SK-N-SH treated with all-trans-retinoic acid at 6 μM for 48 hours (cell line): Measurements from ENCODE around the gene SH3PXD2B.

Source experiments
- ATAC-seq: fragments of 200-7000 bp; cut with Tn5 transposase; 3 replicates; pipeline ENCODE4 v1.9.1; 2020; ENCODE audit warnings: mild to moderate bottlenecking, moderate library complexity
- ARNTL ChIP-seq: fragments of 450-650 bp; formaldehyde crosslinking; IDR thresholded peaks from 2 replicates; pipeline ENCODE4 v1.5.0; 2020; ENCODE audit warnings: low read depth, mild to moderate bottlenecking, moderate library complexity, borderline replicate concordance
- BACH2 ChIP-seq: fragments of 250-450 bp; sonication (Bioruptor Pico); IDR thresholded peaks from 2 replicates; pipeline ENCODE4 v1.9.0; 2021; ENCODE audit warnings: mild to moderate bottlenecking, borderline replicate concordance
- CREB5 ChIP-seq: fragments of 250-450 bp; sonication (Bioruptor Pico); IDR thresholded peaks from 2 replicates; pipeline ENCODE4 v1.5.1; 2020; ENCODE audit warnings: low read depth, mild to moderate bottlenecking, moderate library complexity
- CSDC2 ChIP-seq: fragments of 250-450 bp; sonication (Bioruptor Pico); IDR thresholded peaks from 2 replicates; pipeline ENCODE4 v1.5.0; 2020; ENCODE audit warnings: mild to moderate bottlenecking, moderate library complexity
- CSRNP3 ChIP-seq: fragments of 250-450 bp; sonication (Bioruptor Pico); IDR thresholded peaks from 2 replicates; pipeline ENCODE4 v1.5.1; 2021; ENCODE audit warnings: mild to moderate bottlenecking, moderate library complexity
- GLIS3 ChIP-seq: fragments of 250-450 bp; sonication (Bioruptor Pico); IDR thresholded peaks from 2 replicates; pipeline ENCODE4 v1.5.0; 2020; ENCODE audit warnings: mild to moderate bottlenecking, moderate library complexity
- OSR1 ChIP-seq: fragments of 250-450 bp; sonication (Bioruptor Pico); IDR thresholded peaks from 2 replicates; pipeline ENCODE4 v1.8.0; 2022; ENCODE audit warnings: moderate library complexity, mild to moderate bottlenecking, inconsistent platforms
- PATZ1 ChIP-seq: fragments of 250-450 bp; sonication (Bioruptor Pico); IDR thresholded peaks from 2 replicates; pipeline ENCODE4 v1.8.0; 2020; ENCODE audit warnings: mild to moderate bottlenecking, moderate library complexity, borderline replicate concordance
- PPARA ChIP-seq: fragments of 250-450 bp; sonication (Bioruptor Pico); IDR thresholded peaks from 2 replicates; pipeline ENCODE4 v1.5.0; 2020; ENCODE audit warnings: mild to moderate bottlenecking, borderline replicate concordance
- SNAI2 ChIP-seq: fragments of 250-450 bp; sonication (Bioruptor Pico); IDR thresholded peaks from 2 replicates; pipeline ENCODE4 v1.5.0; 2020; ENCODE audit warnings: mild to moderate bottlenecking, moderate library complexity
- TCF4 ChIP-seq: fragments of 250-450 bp; sonication (Bioruptor Pico); IDR thresholded peaks from 2 replicates; pipeline ENCODE4 v1.8.0; 2021; ENCODE audit warnings: mild to moderate bottlenecking, moderate library complexity, borderline replicate concordance
- TSHZ2 ChIP-seq: fragments of 250-450 bp; sonication (Bioruptor Pico); IDR thresholded peaks from 2 replicates; pipeline ENCODE4 v1.5.0; 2020; ENCODE audit warnings: mild to moderate bottlenecking, moderate library complexity
- ZC3H10 ChIP-seq: fragments of 250-450 bp; sonication (Bioruptor Pico); IDR thresholded peaks from 2 replicates; pipeline ENCODE4 v1.5.1; 2021; ENCODE audit warnings: mild to moderate bottlenecking, moderate library complexity
- ZFP3 ChIP-seq: fragments of 250-450 bp; sonication (Bioruptor Pico); IDR thresholded peaks from 2 replicates; pipeline ENCODE4 v1.5.0; 2020; ENCODE audit warnings: mild to moderate bottlenecking, moderate library complexity
- ZFP30 ChIP-seq: fragments of 450-650 bp; formaldehyde crosslinking; IDR thresholded peaks from 2 replicates; pipeline ENCODE4 v1.5.0; 2022; ENCODE audit warnings: mild to moderate bottlenecking, moderate library complexity
- ZNF70 ChIP-seq: fragments of 450-650 bp; formaldehyde crosslinking; IDR thresholded peaks from 2 replicates; pipeline ENCODE4 v1.5.0; 2020; ENCODE audit warnings: mild to moderate bottlenecking, moderate library complexity
- ZNF8 ChIP-seq: fragments of 450-650 bp; formaldehyde crosslinking; IDR thresholded peaks from 2 replicates; pipeline ENCODE4 v1.5.0; 2020; ENCODE audit warnings: mild to moderate bottlenecking, moderate library complexity

Gene SH3PXD2B

GRCh38 chr5:172453206-172453985 is 929 bp downstream of the SH3PXD2B start:
- TF ChIP-seq ZFP3 (CRISPR knock-in tag) (no peak), CSDC2 (CRISPR knock-in tag) (no peak), CREB5 (CRISPR knock-in tag) (no peak), BACH2 (CRISPR knock-in tag) (no peak), ZNF8 (CRISPR knock-in tag) (no peak), PATZ1 (no peak), ZNF70 (no peak), CSRNP3 (no peak), TSHZ2 (CRISPR knock-in tag) (no peak), ZC3H10 (CRISPR knock-in tag) (no peak), TCF4 (no peak), PPARA (CRISPR knock-in tag) (no peak)
- ATAC-seq, result peak; percentile 84

- peak; percentile 76 for ATAC-seq
- no peak for TF ChIP-seq OSR1 (CRISPR knock-in tag)
- no peak for TF ChIP-seq TSHZ2 (CRISPR knock-in tag)
- no peak for TF ChIP-seq ZNF8 (CRISPR knock-in tag)
- TF ChIP-seq ZNF70, result no peak
- TF ChIP-seq ZFP30 (CRISPR knock-in tag), result no peak
- no peak for TF ChIP-seq PATZ1
- no peak for TF ChIP-seq SNAI2
- no peak for TF ChIP-seq GLIS3 (CRISPR knock-in tag)
- no peak for TF ChIP-seq TCF4
- TF ChIP-seq CREB5 (CRISPR knock-in tag), result no peak
- no peak for TF ChIP-seq ARNTL (CRISPR knock-in tag)
- TF ChIP-seq ZFP3 (CRISPR knock-in tag), result no peak; the same call in 1 of the 2 replicates
Measured at GRCh38 chr5:172452398-172453205, 1.7 kb downstream of the SH3PXD2B start.
